GM21737 (cell line): ENCODE data around the gene GP1BA.
A peak's percentile ranks its signal among the peaks of the same experiment; 100 is the strongest.

Experiments
- ATAC-seq: cut with Tn5 transposase; IDR thresholded peaks from one replicate; pipeline ENCODE4 v1.9.1; 2021; ENCODE audit warnings: mild to moderate bottlenecking, moderate library complexity; ENCODE audit not compliant: unreplicated experiment

GP1BA gene

GRCh38 chr17:4937553-4937952 lies 5.5 kb downstream of the GP1BA start:
- no peak for ATAC-seq

- no peak for ATAC-seq
Observed at GRCh38 chr17:4938069-4938491, 6.0 kb downstream of the GP1BA start.

- no peak for ATAC-seq
Observed at GRCh38 chr17:4938688-4939545, 6.8 kb downstream of the GP1BA start.

GRCh38 chr17:4939546-4939795 lies 7.4 kb downstream of the GP1BA start:
- peak; percentile 2 for ATAC-seq

- ATAC-seq, result peak; percentile 61
Observed at GRCh38 chr17:4939796-4940554, 7.9 kb downstream of the GP1BA start, which contains the start of the genes RNF167 and SLC25A11. RNF167 (plus strand) TSS chr17:4940268; CDS start chr17:4940910, 642 bp downstream. SLC25A11 (minus strand) TSS chr17:4940046; CDS start chr17:4939910, 136 bp downstream.

- peak; percentile 1 for ATAC-seq
Observed at GRCh38 chr17:4940555-4941318, 8.7 kb downstream of the GP1BA start.

- no peak for ATAC-seq
Observed at GRCh38 chr17:4941319-4941610, 9.2 kb downstream of the GP1BA start.

GRCh38 chr17:4942760-4943508 lies 10.9 kb downstream of the GP1BA start:
- ATAC-seq, result no peak

- no peak for ATAC-seq
Observed at GRCh38 chr17:4944163-4944553, 12.1 kb downstream of the GP1BA start.

GRCh38 chr17:4944554-4945175 lies 12.6 kb downstream of the GP1BA start:
- no peak for ATAC-seq

- no peak for ATAC-seq
Observed at GRCh38 chr17:4945176-4945943, 13.3 kb downstream of the GP1BA start.

GRCh38 chr17:4945944-4946280 lies 13.8 kb downstream of the GP1BA start:
- ATAC-seq, result no peak

GRCh38 chr17:4946312-4946976 lies 14.4 kb downstream of the GP1BA start:
- ATAC-seq, result no peak

- no peak for ATAC-seq
Observed at GRCh38 chr17:4947010-4947410, 14.9 kb downstream of the GP1BA start.

GRCh38 chr17:4947411-4948165 lies 15.5 kb downstream of the GP1BA start:
- no peak for ATAC-seq

- peak; percentile 21 for ATAC-seq
Observed at GRCh38 chr17:4948166-4948930, 16.3 kb downstream of the GP1BA start, which contains the start of gene PFN1. PFN1 (minus strand) TSS chr17:4948530; CDS start chr17:4948394, 136 bp downstream.

GRCh38 chr17:4948931-4949320 lies 16.8 kb downstream of the GP1BA start:
- peak; percentile 35 for ATAC-seq
